ENCODE data around the gene KCMF1. TPM values are rescaled to one million over a fixed set of nuclear protein-coding genes. Genes with fewer than 3 reads are reported as not detected.

KCMF1 gene
- total and polyA plus RNA-seq, 9 donors: 37.3 to 42.0 (median 39.1) TPM

- no peak for DNase-seq
- no CpG with 5 or more reads among the region's 1 CpG for WGBS (ENCODE audit: insufficient coverage)
- no peaks in the 10 kb centered on the region for H3K36me3 ChIP-seq (ENCODE audit: control insufficient read depth, insufficient read depth, low read length)
- no peaks in the 10 kb centered on the region for H3K4me1 ChIP-seq (ENCODE audit: control insufficient read depth, insufficient read depth, low read length)
- no peak overlapping the region for H3K4me3 ChIP-seq (ENCODE audit: low read length)
- no peak overlapping the region for H3K27ac ChIP-seq (ENCODE audit: low read length)
- no peaks in the 10 kb centered on the region for H3K9me3 ChIP-seq (replicated peaks; ENCODE audit: control insufficient read depth, low read depth, low read length)
- no peaks in the 10 kb centered on the region for H3K27me3 ChIP-seq (ENCODE audit: control insufficient read depth, insufficient read depth, low read length)
Observed at GRCh38 chr2:85104228-85104627, 133.3 kb downstream of the KCMF1 start.

GRCh38 chr2:85106489-85107180 is 135.7 kb downstream of the KCMF1 start:
- peak; percentile 62 for DNase-seq

More at GRCh38 chr2:85106489-85107180, 135.7 kb downstream of the KCMF1 start:
- H3K9me3 ChIP-seq (replicated peaks; ENCODE audit: control insufficient read depth, low read depth, low read length): no peaks in the 10 kb centered on the region
- no peaks in the 10 kb centered on the region for H3K36me3 ChIP-seq (ENCODE audit: control insufficient read depth, insufficient read depth, low read length)
- WGBS (ENCODE audit: insufficient coverage): no CpG with 5 or more reads among the region's 8 CpGs
- H3K27ac ChIP-seq (ENCODE audit: low read length): no peak overlapping the region
- H3K27me3 ChIP-seq (ENCODE audit: control insufficient read depth, insufficient read depth, low read length): no peaks in the 10 kb centered on the region
- H3K4me3 ChIP-seq (ENCODE audit: low read length): no peak overlapping the region
- no peaks in the 10 kb centered on the region for H3K4me1 ChIP-seq (ENCODE audit: control insufficient read depth, insufficient read depth, low read length)

Other genes starting within 250 kb of the KCMF1 start
- gene TRABD2A, start 90.1 kb upstream of the KCMF1 start, total RNA-seq: 0.22 TPM
- gene TRABD2A, start 90.1 kb upstream of the KCMF1 start, polyA plus RNA-seq (ENCODE audit: insufficient read depth in 1 of 8, insufficient read length in 8 of 8, low replicate concordance in 1 of 8): 1 to 10 TPM in 1 of 8 donors, under 1 TPM in 7; 0.07 to 1.3 (median 0.23) TPM
- 3,326 TPM for gene TMSB10, start 65.5 kb upstream of the KCMF1 start, total RNA-seq
- 1,000 to 10,000 TPM; 1,195 to 1,712 (median 1,484) TPM for gene TMSB10, start 65.5 kb upstream of the KCMF1 start, polyA plus RNA-seq (ENCODE audit: insufficient read depth in 1 of 8, insufficient read length in 8 of 8, low replicate concordance in 1 of 8)
- gene TCF7L1, start 162.2 kb downstream of the KCMF1 start, total RNA-seq: 5.1 TPM
- gene TCF7L1, start 162.2 kb downstream of the KCMF1 start, polyA plus RNA-seq (ENCODE audit: insufficient read depth in 1 of 8, insufficient read length in 8 of 8, low replicate concordance in 1 of 8): 10 to 100 TPM; 30.8 to 53.1 (median 42.5) TPM

Data from muscle of leg (tissue), 11 donors.